Measurements from ENCODE around the gene CAMK1G.

DNA sequence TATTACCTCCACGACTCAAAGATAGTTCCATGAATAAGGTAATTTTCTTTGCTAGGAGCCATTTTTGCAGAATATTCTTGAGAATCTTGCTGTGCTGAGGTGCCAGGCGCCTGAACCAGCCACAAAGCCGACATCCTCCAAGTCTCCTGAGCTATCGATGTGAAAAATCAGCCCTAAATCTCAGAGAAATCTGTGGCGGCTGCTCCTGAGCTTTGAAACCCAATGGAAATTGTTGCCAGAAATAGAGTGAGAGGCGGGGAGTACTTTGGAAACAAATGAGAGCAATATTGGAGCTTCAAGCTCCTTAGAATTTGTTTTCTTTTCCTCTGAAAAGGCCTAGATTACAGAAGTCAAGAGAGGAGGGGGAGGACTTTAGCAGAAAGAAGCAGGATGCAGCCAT, 6.3 kb downstream of the CAMK1G start:
- TF ChIP-seq EZH2 (IDR thresholded peaks at IDR 0.05; ENCODE audit: insufficient read depth, poor library complexity, severe bottlenecking) (no peak), EZH2phosphoT487 (IDR thresholded peaks at IDR 0.05; ENCODE audit: insufficient read depth, low read depth) (no peak)
